ENCODE measurements around the gene BTG1.

DNA sequence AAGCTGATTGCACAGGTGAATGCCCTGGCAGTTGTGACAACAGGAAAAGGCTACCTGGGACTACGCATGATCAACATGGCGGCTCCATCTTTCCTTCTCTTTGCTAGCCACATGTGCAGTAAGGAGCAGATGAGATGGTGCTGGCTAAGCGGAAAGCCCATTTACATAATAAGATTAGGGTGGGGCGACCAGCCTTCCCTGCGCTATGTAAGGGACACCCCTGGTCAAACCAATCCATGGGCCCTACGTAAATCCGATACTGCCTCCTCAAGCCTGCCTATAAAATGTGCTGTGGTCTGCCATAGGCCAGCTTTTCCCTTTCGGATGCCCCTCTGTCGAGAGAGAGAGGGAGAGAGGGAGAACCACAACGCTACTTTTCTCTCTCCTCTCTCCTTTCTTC is 31.0 kb upstream of the BTG1 start:
- no peak for TF ChIP-seq FOXK2 (IDR thresholded peaks at IDR 0.05)
- TF ChIP-seq SP1 (IDR thresholded peaks at IDR 0.05) = no peak
- TF ChIP-seq NFRKB (IDR thresholded peaks at IDR 0.05) = no peak
- no peak for TF ChIP-seq ZNF384 (IDR thresholded peaks at IDR 0.05)
- TF ChIP-seq BHLHE40 (IDR thresholded peaks at IDR 0.05; ENCODE audit: borderline replicate concordance) = no peak
- no peak for TF ChIP-seq SUZ12 (IDR thresholded peaks at IDR 0.05)

Data from HEK293T (cell line).